Neural crest cell (in vitro differentiated cells): ENCODE results near the gene FAM221B. TPM values are rescaled to one million over a fixed set of nuclear protein-coding genes. Genes with fewer than 3 reads are reported as not detected.

Source experiments
- DNase-seq: peaks from one replicate; pipeline ENCODE4 v3.0.0; 2021; ENCODE audit warnings: low read depth, mixed read lengths, low spot score
- H3K27ac Mint-ChIP-seq: one replicate; pipeline ENCODE4 v1.8.0; 2021; ENCODE audit warnings: mild to moderate bottlenecking, mixed read lengths; ENCODE audit not compliant: unreplicated experiment
- H3K27me3 Mint-ChIP-seq: 2 replicates; pipeline ENCODE4 v1.8.0; 2021; ENCODE audit warnings: low read depth, mild to moderate bottlenecking, mixed read lengths
- H3K36me3 Mint-ChIP-seq: 2 replicates; pipeline ENCODE4 v1.8.0; 2021; ENCODE audit warnings: low read depth, mild to moderate bottlenecking, mixed read lengths
- H3K4me1 Mint-ChIP-seq: 2 replicates; pipeline ENCODE4 v1.8.0; 2021; ENCODE audit warnings: mixed read lengths
- H3K4me3 Mint-ChIP-seq: one replicate; pipeline ENCODE4 v1.8.0; 2021; ENCODE audit warnings: mild to moderate bottlenecking, mixed read lengths
- H3K9me3 Mint-ChIP-seq: 2 replicates; pipeline ENCODE4 v1.8.0; 2021; ENCODE audit warnings: mixed read lengths
- CTCF ChIP-seq: fragments of 200-600 bp; sonication (generic); conservative IDR thresholded peaks from 2 replicates; pipeline ENCODE4 v1.5.0; 2021; ENCODE audit warnings: antibody characterized with exemption, mild to moderate bottlenecking
- total RNA-seq: library from RNA; stranded (reverse); gene quantifications from 2 replicates; pipeline ENCODE4 v1.2.1, GENCODE V29; 2021

FAM221B gene
- total RNA-seq, 1 donor from 2014 or later, result 0.19 TPM

GRCh38 chr9:35767458-35767857, 61.1 kb downstream of the FAM221B start:
- no peaks in the 10 kb centered on the region for H3K27me3 Mint-ChIP-seq
- no peaks in the 10 kb centered on the region for H3K4me1 Mint-ChIP-seq
- no peak overlapping the region for H3K27ac Mint-ChIP-seq
- no peak for TF ChIP-seq CTCF
- DNase-seq, result no peak
- H3K4me3 Mint-ChIP-seq, result no peak overlapping the region
- H3K9me3 Mint-ChIP-seq, result no peaks in the 10 kb centered on the region
- H3K36me3 Mint-ChIP-seq, result no peaks in the 10 kb centered on the region

- Mint-ChIP-seq H3K9me3 (no peaks in the 10 kb centered on the region), H3K27ac (no peak overlapping the region)
- no peak for TF ChIP-seq CTCF
Measured at GRCh38 chr9:35766997-35767396, 61.5 kb downstream of the FAM221B start.

More at GRCh38 chr9:35766997-35767396, 61.5 kb downstream of the FAM221B start:
- Mint-ChIP-seq H3K36me3 (no peaks in the 10 kb centered on the region), H3K27me3 (no peaks in the 10 kb centered on the region), H3K4me1 (no peaks in the 10 kb centered on the region), H3K4me3 (no peak overlapping the region)
- DNase-seq, result no peak

Other genes starting within 250 kb of the FAM221B start
- 42.7 and 47.6 TPM in 2 replicates for gene TESK1, start 223.5 kb downstream of the FAM221B start, total RNA-seq
- 1.4 and 2.0 TPM in 2 replicates for gene CD72, start 210.3 kb downstream of the FAM221B start, total RNA-seq
- gene SIT1, start 177.8 kb downstream of the FAM221B start, total RNA-seq, result 0.33 TPM in 1 of 2 replicates, not detected in the other
- gene RMRP, start 170.7 kb downstream of the FAM221B start, total RNA-seq, result 14,026 and 17,379 TPM in 2 replicates
- 15.4 and 17.2 TPM in 2 replicates for gene CCDC107, start 170.4 kb downstream of the FAM221B start, total RNA-seq
- gene ARHGEF39, start 163.5 kb downstream of the FAM221B start, total RNA-seq, result 27.2 and 28.0 TPM in 2 replicates
- 0.45 and 0.63 TPM in 2 replicates for gene CA9, start 154.8 kb downstream of the FAM221B start, total RNA-seq
- 159 and 168 TPM in 2 replicates for gene TPM2, start 138.8 kb downstream of the FAM221B start, total RNA-seq
- 123 and 141 TPM in 2 replicates for gene TLN1, start 96.5 kb downstream of the FAM221B start, total RNA-seq
- 35.3 and 35.9 TPM in 2 replicates for gene CREB3, start 96.1 kb downstream of the FAM221B start, total RNA-seq
- 84.9 and 95.9 TPM in 2 replicates for gene GBA2, start 79.5 kb downstream of the FAM221B start, total RNA-seq
- gene RGP1, start 79.4 kb downstream of the FAM221B start, total RNA-seq, result 34.7 and 34.9 TPM in 2 replicates
- gene MSMP, start 74.5 kb downstream of the FAM221B start, total RNA-seq, result not detected in 2 replicates
- 26.9 and 27.6 TPM in 2 replicates for gene NPR2, start 37.1 kb downstream of the FAM221B start, total RNA-seq
- 1.4 TPM in 2 replicates for gene SPAG8, start 16.5 kb downstream of the FAM221B start, total RNA-seq
- gene HINT2, start 13.7 kb downstream of the FAM221B start, total RNA-seq, result 54.1 and 60.1 TPM in 2 replicates
- gene TMEM8B, start 496 bp upstream of the FAM221B start, total RNA-seq, result 23.9 and 26.5 TPM in 2 replicates
- not detected in 2 replicates for gene OR13J1, start 41.7 kb upstream of the FAM221B start, total RNA-seq
- not detected in 2 replicates for gene HRCT1, start 77.5 kb upstream of the FAM221B start, total RNA-seq
- not detected in 2 replicates for gene SPAAR, start 80.8 kb upstream of the FAM221B start, total RNA-seq
- not detected in 2 replicates for gene OR2S2, start 129.4 kb upstream of the FAM221B start, total RNA-seq
- 9.4 and 9.5 TPM in 2 replicates for gene RECK, start 208.2 kb upstream of the FAM221B start, total RNA-seq